ENCODE measurements around the gene PARD6A. TPM values are rescaled to one million over a fixed set of nuclear protein-coding genes. Genes with fewer than 3 reads are reported as not detected.

The PARD6A gene
- total RNA-seq, 1 experiment from 2014 or later = 10.8 TPM

DNA sequence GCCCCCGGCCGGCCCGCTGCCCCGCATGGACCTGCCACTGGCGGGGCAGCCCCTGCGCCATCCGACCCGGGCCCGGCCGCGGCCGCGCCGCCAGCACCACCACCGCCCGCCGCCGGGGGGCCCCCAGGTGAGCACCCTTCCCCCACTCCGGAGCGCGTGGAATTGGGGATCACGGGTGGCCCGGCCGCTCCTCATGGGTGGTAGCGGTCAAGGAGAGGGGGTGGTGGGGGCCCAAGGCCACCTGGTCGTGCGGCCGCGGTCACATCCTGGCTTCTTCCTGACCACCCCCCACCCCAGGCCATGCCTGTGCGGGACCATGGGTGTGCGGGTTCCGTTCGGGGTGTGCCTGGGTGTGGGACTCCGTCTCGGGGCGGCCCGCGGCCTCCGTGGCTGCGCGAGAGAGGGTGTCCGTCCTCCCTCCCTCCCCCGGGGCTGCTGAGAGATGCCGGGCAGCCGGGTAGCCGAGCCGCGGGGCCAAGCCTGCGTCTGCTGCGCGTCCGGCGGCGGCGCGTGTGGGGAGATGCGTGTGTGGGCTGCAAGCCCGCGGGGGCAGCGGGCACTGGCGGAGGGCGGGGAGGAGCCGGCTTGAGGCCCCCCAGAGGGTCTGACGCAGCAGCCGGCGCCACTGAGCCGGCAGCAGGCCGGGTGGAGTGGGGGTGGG is 7.5 kb upstream of the PARD6A start:
- H3K79me2 ChIP-seq (ENCODE audit: insufficient read depth, low read length) = no peaks in the 10 kb centered on the region
- H2BK5ac ChIP-seq (ENCODE audit: insufficient read length, low read length) = no peak overlapping the region
- H3K9me3 ChIP-seq (ENCODE audit: control insufficient read depth, low read depth, low read length) = no peaks in the 10 kb centered on the region
- no peaks in the 10 kb centered on the region; a peak in 1 of 5 replicates for H3K9me3 Mint-ChIP-seq
- no peak overlapping the region for H2AFZ ChIP-seq (ENCODE audit: low read length)
- no peak for DNase-seq
- peaks cover 2 to 6% of the 10 kb centered on the region in 2 experiments; a peak in 3 of 4 replicates for H3K4me1 Mint-ChIP-seq
- H3K56ac ChIP-seq (ENCODE audit: insufficient read length, low read depth, low read length) = no peak overlapping the region
- peaks cover 3% of the 10 kb centered on the region for H3K23me2 ChIP-seq (ENCODE audit: insufficient read length, low read depth, low read length, poor library complexity, severe bottlenecking)
- peaks cover 12 to 52% (median 44%) of the 10 kb centered on the region in 3 experiments for H3K36me3 Mint-ChIP-seq (ENCODE audit: insufficient read depth in 1 of 3, low read depth in 3 of 3)
- no CpG with 5 or more reads among the region's 68 CpGs for WGBS (ENCODE audit: extremely low coverage, insufficient read length, low lambda C conversion rate)
- no peak overlapping the region for H2BK15ac ChIP-seq (ENCODE audit: low read depth, low read length)
- H3K18ac ChIP-seq (ENCODE audit: insufficient read length, low read depth, low read length) = no peak overlapping the region
- no peaks in the 10 kb centered on the region for H4K20me1 ChIP-seq (ENCODE audit: control insufficient read depth, insufficient read depth, insufficient read length)
- peaks cover 5% of the 10 kb centered on the region for H3K27me3 Mint-ChIP-seq (ENCODE audit: low read depth)
- H4K91ac ChIP-seq (ENCODE audit: insufficient read length, low read depth, low read length) = no peak overlapping the region
- TF ChIP-seq, protein P1, sequence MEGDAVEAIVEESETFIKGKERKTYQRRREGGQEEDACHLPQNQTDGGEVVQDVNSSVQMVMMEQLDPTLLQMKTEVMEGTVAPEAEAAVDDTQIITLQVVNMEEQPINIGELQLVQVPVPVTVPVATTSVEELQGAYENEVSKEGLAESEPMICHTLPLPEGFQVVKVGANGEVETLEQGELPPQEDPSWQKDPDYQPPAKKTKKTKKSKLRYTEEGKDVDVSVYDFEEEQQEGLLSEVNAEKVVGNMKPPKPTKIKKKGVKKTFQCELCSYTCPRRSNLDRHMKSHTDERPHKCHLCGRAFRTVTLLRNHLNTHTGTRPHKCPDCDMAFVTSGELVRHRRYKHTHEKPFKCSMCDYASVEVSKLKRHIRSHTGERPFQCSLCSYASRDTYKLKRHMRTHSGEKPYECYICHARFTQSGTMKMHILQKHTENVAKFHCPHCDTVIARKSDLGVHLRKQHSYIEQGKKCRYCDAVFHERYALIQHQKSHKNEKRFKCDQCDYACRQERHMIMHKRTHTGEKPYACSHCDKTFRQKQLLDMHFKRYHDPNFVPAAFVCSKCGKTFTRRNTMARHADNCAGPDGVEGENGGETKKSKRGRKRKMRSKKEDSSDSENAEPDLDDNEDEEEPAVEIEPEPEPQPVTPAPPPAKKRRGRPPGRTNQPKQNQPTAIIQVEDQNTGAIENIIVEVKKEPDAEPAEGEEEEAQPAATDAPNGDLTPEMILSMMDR (conservative IDR thresholded peaks at IDR 0.05) = peak; percentile 62; the same call in 2 of the 3 replicates
- no peaks in the 10 kb centered on the region for H3K4me1 ChIP-seq (ENCODE audit: insufficient read depth, low read length)
- no peak overlapping the region for H3K23ac ChIP-seq (ENCODE audit: insufficient read length, low read depth, low read length)
- H3K14ac ChIP-seq (ENCODE audit: insufficient read depth, low read length) = peak overlapping the region; percentile 67; the same call in 1 of the 2 replicates
- no peak overlapping the region for H4K8ac ChIP-seq (replicated peaks; ENCODE audit: insufficient read length, low read depth, low read length)
- H2BK120ac ChIP-seq (ENCODE audit: low read depth, low read length, poor library complexity, severe bottlenecking) = no peak overlapping the region
- H4K5ac ChIP-seq (ENCODE audit: insufficient read length, low read depth, low read length) = no peak overlapping the region
- no peak overlapping the region for H2BK12ac ChIP-seq (ENCODE audit: insufficient read length, low read depth, low read length)
- H3K27me3 ChIP-seq (ENCODE audit: insufficient read depth, low read length) = no peaks in the 10 kb centered on the region; the same call in 1 of the 2 replicates
- no peaks in the 10 kb centered on the region for H3K79me1 ChIP-seq (ENCODE audit: insufficient read depth, low read depth, low read length, poor library complexity, severe bottlenecking)
- H3K27ac ChIP-seq (ENCODE audit: insufficient read length, low read depth, low read length) = no peak overlapping the region
- no peak overlapping the region for H2BK20ac ChIP-seq (ENCODE audit: low read depth, low read length, poor library complexity, severe bottlenecking)
- no peak overlapping the region for H3T11ph ChIP-seq (ENCODE audit: low read length)
- H3K27ac Mint-ChIP-seq = no peak overlapping the region
- no peak overlapping the region for H3K9ac ChIP-seq (ENCODE audit: extremely low read depth, insufficient read length, low read length)
- H3K4me2 ChIP-seq (ENCODE audit: insufficient read depth, insufficient read length, low read length) = peak overlapping the region; percentile 68
- H3K4ac ChIP-seq (ENCODE audit: low read depth, low read length) = no peak overlapping the region
- H2AK5ac ChIP-seq (ENCODE audit: insufficient read length, low read length) = no peak overlapping the region
- peak overlapping the region; percentile 80 to 84 for H3K4me3 Mint-ChIP-seq
